COLO668 (cell line): Measurements from ENCODE around the gene TEAD3.

Experiments
- DNase-seq: peaks from one replicate; lab custom pipeline; 2025; ENCODE audit not compliant: unreplicated experiment; lab: John Stamatoyannopoulos, UW

TEAD3 gene

DNA sequence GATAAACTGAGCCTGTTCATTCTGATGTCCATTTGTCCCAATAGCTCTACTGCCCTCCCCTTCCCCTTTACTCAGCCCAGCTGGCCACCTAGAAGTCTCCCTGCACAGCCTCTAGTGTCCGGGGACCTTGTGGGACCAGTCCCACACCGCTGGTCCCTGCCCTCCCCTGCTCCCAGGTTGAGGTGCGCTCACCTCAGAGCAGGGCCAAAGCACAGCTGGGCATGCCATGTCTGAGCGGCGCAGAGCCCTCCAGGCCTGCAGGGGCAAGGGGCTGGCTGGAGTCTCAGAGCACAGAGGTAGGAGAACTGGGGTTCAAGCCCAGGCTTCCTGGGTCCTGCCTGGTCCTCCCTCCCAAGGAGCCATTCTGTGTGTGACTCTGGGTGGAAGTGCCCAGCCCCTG is 69.4 kb downstream of the TEAD3 start:
- no peak for DNase-seq

DNA sequence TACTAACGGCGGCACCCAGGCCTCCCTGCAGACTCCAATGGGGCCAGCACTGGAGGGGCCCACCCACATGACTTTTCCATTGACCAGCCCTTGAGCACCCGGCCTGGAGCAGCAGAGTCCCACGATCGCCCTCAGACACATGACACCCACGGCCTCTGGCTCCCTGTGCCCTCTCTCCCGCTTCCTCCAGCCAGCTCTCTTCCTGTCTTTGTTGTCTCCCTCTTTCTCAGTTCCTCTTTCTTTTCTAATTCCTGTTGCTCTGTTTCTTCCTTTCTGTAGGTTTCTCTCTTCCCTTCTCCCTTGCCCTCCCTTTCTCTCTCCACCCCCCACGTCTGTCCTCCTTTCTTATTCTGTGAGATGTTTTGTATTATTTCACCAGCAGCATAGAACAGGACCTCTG is 70.8 kb downstream of the TEAD3 start:
- no peak for DNase-seq

DNA sequence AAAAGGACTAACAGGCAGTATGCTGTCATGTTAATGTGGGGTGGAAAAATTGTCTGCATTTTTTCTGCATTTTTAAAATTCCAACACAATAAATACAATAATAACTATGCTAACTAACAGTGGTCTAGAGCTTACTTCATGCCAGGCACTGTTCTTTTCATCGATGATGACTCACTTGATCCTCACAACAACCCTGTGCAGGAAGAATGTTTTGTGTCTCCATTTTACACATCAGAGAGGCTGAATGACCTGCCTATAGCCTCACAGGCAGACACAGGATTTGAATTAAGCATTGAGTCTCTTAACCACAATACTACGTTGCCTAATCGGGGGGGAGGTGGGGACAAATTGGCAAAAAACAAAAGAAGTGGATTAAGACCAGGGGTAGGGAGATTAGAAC is 71.6 kb downstream of the TEAD3 start:
- DNase-seq: no peak
